ENCODE results near the gene ICAM1.

Gene ICAM1

DNA sequence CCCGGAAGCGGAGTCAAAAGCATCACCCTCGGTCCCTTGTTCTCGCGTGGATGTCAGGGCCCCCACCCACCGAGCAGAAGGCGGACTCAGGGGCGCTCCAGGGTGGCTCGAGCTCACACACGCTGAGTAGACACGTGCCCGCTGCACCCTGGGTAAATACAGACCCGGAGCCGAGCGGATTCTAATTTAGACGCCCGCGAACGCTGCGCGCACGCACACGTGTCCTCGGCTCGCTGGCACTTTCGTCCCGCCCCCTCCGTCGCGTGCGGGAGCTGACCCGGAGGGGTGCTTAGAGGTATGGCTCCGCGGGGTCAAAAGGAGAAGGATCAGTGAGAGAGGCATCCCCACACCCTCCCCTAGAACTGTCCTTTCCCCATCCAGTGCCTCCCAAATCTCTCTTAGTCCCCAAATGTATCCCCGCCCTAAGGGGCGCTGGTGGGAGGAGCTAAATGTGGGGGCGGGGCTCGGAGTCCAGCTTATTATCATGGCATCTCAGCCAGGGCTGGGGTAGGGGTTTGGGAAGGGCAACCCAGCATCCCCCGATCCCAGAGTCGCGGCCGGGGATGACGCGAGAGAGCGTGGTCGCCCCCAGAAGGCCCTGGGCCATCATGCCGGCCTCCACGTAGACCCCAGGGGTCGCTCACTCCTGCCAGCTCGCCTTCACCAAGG is 18.4 kb downstream of the ICAM1 start:
- ATAC-seq, result peak; percentile 13
- TF ChIP-seq ZNF70 (CRISPR knock-in tag; IDR thresholded peaks at IDR 0.05) (no peak), ZC3H10 (CRISPR knock-in tag; IDR thresholded peaks at IDR 0.05) (no peak), ZNF8 (CRISPR knock-in tag; IDR thresholded peaks at IDR 0.05) (no peak), CSDC2 (CRISPR knock-in tag; IDR thresholded peaks at IDR 0.05) (no peak), OSR1 (CRISPR knock-in tag; IDR thresholded peaks at IDR 0.05) (no peak), ARNTL (CRISPR knock-in tag; IDR thresholded peaks at IDR 0.05; ENCODE audit: borderline replicate concordance, low read depth) (no peak), ZFP3 (CRISPR knock-in tag; IDR thresholded peaks at IDR 0.05) (no peak), ZNF565 (CRISPR knock-in tag; conservative IDR thresholded peaks at IDR 0.05; ENCODE audit: low read depth) (no peak), ISL1 (CRISPR knock-in tag; IDR thresholded peaks at IDR 0.05) (no peak), ESRRG (CRISPR knock-in tag; IDR thresholded peaks at IDR 0.05) (no peak), BACH2 (CRISPR knock-in tag; IDR thresholded peaks at IDR 0.05; ENCODE audit: borderline replicate concordance) (no peak), RARB (CRISPR knock-in tag; IDR thresholded peaks at IDR 0.05) (no peak), GLIS3 (CRISPR knock-in tag; IDR thresholded peaks at IDR 0.05) (no peak)
- TF ChIP-seq, protein P1, sequence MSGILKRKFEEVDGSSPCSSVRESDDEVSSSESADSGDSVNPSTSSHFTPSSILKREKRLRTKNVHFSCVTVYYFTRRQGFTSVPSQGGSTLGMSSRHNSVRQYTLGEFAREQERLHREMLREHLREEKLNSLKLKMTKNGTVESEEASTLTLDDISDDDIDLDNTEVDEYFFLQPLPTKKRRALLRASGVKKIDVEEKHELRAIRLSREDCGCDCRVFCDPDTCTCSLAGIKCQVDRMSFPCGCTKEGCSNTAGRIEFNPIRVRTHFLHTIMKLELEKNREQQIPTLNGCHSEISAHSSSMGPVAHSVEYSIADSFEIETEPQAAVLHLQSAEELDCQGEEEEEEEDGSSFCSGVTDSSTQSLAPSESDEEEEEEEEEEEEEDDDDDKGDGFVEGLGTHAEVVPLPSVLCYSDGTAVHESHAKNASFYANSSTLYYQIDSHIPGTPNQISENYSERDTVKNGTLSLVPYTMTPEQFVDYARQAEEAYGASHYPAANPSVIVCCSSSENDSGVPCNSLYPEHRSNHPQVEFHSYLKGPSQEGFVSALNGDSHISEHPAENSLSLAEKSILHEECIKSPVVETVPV (CRISPR knock-in tag; IDR thresholded peaks at IDR 0.05), result no peak
- TF ChIP-seq, protein P2, sequence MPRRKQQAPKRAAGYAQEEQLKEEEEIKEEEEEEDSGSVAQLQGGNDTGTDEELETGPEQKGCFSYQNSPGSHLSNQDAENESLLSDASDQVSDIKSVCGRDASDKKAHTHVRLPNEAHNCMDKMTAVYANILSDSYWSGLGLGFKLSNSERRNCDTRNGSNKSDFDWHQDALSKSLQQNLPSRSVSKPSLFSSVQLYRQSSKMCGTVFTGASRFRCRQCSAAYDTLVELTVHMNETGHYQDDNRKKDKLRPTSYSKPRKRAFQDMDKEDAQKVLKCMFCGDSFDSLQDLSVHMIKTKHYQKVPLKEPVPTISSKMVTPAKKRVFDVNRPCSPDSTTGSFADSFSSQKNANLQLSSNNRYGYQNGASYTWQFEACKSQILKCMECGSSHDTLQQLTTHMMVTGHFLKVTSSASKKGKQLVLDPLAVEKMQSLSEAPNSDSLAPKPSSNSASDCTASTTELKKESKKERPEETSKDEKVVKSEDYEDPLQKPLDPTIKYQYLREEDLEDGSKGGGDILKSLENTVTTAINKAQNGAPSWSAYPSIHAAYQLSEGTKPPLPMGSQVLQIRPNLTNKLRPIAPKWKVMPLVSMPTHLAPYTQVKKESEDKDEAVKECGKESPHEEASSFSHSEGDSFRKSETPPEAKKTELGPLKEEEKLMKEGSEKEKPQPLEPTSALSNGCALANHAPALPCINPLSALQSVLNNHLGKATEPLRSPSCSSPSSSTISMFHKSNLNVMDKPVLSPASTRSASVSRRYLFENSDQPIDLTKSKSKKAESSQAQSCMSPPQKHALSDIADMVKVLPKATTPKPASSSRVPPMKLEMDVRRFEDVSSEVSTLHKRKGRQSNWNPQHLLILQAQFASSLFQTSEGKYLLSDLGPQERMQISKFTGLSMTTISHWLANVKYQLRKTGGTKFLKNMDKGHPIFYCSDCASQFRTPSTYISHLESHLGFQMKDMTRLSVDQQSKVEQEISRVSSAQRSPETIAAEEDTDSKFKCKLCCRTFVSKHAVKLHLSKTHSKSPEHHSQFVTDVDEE (CRISPR knock-in tag; IDR thresholded peaks at IDR 0.05), result no peak
- TF ChIP-seq, protein P3, sequence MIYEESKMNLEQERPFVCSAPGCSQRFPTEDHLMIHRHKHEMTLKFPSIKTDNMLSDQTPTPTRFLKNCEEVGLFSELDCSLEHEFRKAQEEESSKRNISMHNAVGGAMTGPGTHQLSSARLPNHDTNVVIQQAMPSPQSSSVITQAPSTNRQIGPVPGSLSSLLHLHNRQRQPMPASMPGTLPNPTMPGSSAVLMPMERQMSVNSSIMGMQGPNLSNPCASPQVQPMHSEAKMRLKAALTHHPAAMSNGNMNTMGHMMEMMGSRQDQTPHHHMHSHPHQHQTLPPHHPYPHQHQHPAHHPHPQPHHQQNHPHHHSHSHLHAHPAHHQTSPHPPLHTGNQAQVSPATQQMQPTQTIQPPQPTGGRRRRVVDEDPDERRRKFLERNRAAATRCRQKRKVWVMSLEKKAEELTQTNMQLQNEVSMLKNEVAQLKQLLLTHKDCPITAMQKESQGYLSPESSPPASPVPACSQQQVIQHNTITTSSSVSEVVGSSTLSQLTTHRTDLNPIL (CRISPR knock-in tag; IDR thresholded peaks at IDR 0.05; ENCODE audit: low read depth), result no peak
- TF ChIP-seq, protein P4, sequence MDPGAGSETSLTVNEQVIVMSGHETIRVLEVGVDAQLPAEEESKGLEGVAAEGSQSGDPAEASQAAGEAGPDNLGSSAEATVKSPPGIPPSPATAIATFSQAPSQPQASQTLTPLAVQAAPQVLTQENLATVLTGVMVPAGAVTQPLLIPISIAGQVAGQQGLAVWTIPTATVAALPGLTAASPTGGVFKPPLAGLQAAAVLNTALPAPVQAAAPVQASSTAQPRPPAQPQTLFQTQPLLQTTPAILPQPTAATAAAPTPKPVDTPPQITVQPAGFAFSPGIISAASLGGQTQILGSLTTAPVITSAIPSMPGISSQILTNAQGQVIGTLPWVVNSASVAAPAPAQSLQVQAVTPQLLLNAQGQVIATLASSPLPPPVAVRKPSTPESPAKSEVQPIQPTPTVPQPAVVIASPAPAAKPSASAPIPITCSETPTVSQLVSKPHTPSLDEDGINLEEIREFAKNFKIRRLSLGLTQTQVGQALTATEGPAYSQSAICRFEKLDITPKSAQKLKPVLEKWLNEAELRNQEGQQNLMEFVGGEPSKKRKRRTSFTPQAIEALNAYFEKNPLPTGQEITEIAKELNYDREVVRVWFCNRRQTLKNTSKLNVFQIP (CRISPR knock-in tag; IDR thresholded peaks at IDR 0.05; ENCODE audit: borderline replicate concordance, low read depth), result no peak

DNA sequence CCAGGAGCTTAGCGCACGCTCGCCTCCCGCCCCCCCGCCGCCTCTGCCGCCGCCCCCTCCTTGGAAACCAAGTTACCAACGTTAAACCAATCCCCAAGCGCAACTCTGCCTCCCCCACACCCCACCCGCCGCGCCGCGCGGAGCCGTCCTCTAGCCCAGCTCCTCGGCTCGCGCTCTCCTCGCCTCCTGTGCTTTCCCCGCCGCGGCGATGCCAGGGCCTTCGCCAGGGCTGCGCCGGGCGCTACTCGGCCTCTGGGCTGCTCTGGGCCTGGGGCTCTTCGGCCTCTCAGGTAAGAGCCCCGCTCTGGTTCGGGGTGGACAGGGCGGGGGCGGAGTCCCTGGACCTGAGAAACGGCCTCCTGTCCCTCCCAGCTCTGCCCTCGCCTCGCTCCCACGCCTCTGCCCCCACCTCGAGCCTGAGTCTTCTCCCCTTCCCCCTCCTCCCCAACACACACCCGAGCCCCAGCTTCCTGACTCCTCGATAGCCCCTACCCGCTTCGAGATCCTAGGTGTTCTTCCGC is 19.0 kb downstream of the ICAM1 start, which contains the start of gene ICAM5:
ICAM5 (plus strand) TSS at position 117 of the 521 bp plus-strand sequence; CDS start at position 209, 92 bp downstream.
- peak; percentile 6; the same call in 1 of the 3 replicates for ATAC-seq
- no peak for TF ChIP-seq PPARA (CRISPR knock-in tag; IDR thresholded peaks at IDR 0.05; ENCODE audit: borderline replicate concordance)
- TF ChIP-seq ZC3H10 (CRISPR knock-in tag; IDR thresholded peaks at IDR 0.05), result no peak
- TF ChIP-seq, protein P3 (CRISPR knock-in tag; IDR thresholded peaks at IDR 0.05; ENCODE audit: low read depth), result no peak
- no peak for TF ChIP-seq BACH2 (CRISPR knock-in tag; IDR thresholded peaks at IDR 0.05; ENCODE audit: borderline replicate concordance)
- no peak for TF ChIP-seq ESRRG (CRISPR knock-in tag; IDR thresholded peaks at IDR 0.05)
- TF ChIP-seq SNAI2 (CRISPR knock-in tag; IDR thresholded peaks at IDR 0.05), result no peak
- TF ChIP-seq, protein P1 (CRISPR knock-in tag; IDR thresholded peaks at IDR 0.05), result no peak
- no peak for TF ChIP-seq CSDC2 (CRISPR knock-in tag; IDR thresholded peaks at IDR 0.05)
- TF ChIP-seq ZFP30 (CRISPR knock-in tag; IDR thresholded peaks at IDR 0.05), result no peak
- no peak for TF ChIP-seq ARNTL (CRISPR knock-in tag; IDR thresholded peaks at IDR 0.05; ENCODE audit: borderline replicate concordance, low read depth)
- TF ChIP-seq TOX (CRISPR knock-in tag; IDR thresholded peaks at IDR 0.05; ENCODE audit: borderline replicate concordance), result no peak
- TF ChIP-seq, protein P5, sequence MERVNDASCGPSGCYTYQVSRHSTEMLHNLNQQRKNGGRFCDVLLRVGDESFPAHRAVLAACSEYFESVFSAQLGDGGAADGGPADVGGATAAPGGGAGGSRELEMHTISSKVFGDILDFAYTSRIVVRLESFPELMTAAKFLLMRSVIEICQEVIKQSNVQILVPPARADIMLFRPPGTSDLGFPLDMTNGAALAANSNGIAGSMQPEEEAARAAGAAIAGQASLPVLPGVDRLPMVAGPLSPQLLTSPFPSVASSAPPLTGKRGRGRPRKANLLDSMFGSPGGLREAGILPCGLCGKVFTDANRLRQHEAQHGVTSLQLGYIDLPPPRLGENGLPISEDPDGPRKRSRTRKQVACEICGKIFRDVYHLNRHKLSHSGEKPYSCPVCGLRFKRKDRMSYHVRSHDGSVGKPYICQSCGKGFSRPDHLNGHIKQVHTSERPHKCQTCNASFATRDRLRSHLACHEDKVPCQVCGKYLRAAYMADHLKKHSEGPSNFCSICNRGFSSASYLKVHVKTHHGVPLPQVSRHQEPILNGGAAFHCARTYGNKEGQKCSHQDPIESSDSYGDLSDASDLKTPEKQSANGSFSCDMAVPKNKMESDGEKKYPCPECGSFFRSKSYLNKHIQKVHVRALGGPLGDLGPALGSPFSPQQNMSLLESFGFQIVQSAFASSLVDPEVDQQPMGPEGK (CRISPR knock-in tag; IDR thresholded peaks at IDR 0.05; ENCODE audit: borderline replicate concordance), result no peak
- TF ChIP-seq, protein P2 (CRISPR knock-in tag; IDR thresholded peaks at IDR 0.05), result no peak
- TF ChIP-seq OSR1 (CRISPR knock-in tag; IDR thresholded peaks at IDR 0.05), result no peak
- TF ChIP-seq ZNF70 (CRISPR knock-in tag; IDR thresholded peaks at IDR 0.05), result no peak
- TF ChIP-seq TCF4 (CRISPR knock-in tag; IDR thresholded peaks at IDR 0.05; ENCODE audit: borderline replicate concordance), result no peak
- TF ChIP-seq ZNF565 (CRISPR knock-in tag; conservative IDR thresholded peaks at IDR 0.05; ENCODE audit: low read depth), result no peak
- no peak for TF ChIP-seq ZFP3 (CRISPR knock-in tag; IDR thresholded peaks at IDR 0.05)

Data from SK-N-SH treated with all-trans-retinoic acid at 6 μM for 48 hours (cell line).